ENCODE results near the gene SRSF4.
A peak's percentile ranks its signal among the peaks of the same experiment; 100 is the strongest.
"Not testable (repeated sequence)": the region's sequence is repeated elsewhere in the genome, so short reads cannot be mapped to it uniquely, and the experiment has no call there.

SRSF4 gene

GRCh38 chr1:29181413-29182225, at the start of gene SRSF4:
Gene SRSF4, minus strand, starts transcription at chr1:29181900. Its CDS starts 148 bp downstream, at chr1:29181752.
- peak; percentile 99 for DNase-seq

- DNase-seq = peak; percentile 96
Observed at GRCh38 chr1:29230553-29231378, 49.1 kb upstream of the SRSF4 start, which contains the start of gene MECR. Gene MECR, minus strand, starts transcription at chr1:29230934. Its CDS starts 28 bp downstream, at chr1:29230906.

DNA sequence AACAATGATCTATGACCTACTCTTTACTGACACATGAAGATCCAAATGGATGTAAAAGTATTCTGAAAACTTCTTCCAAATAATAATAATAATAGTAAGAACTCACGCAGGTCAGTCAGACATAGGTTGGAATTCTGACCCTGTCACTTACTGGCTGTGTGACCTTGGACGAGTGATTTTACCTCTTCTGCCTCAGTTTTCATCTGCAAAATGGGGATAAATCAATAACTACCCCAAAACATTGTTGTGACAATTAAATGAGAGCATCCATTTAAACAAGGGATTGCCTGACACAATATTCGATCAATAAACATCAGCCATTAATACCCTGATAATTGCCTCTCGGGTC, 48.5 kb upstream of the SRSF4 start:
- no peak for DNase-seq

DNA sequence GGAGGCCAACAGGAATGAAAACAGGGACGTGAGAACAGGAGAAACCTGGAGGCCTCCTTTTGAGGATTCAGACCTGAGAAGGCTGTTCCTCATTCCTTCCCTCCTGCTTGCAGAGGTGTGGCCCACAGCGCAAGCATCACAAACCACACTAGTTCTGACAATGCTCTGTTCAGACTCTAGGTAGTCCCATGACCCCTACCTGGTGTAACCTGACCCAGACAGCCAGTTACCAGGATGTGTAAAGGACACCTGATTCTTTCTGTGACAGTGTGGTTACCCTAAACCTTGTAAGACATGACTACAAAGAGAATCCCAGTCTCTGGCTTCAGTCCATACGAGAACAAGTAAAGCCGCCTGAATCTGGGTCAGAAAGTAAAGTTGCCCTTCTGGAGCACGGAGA, 45.8 kb upstream of the SRSF4 start:
- DNase-seq = no peak

- no peak for DNase-seq
Observed at GRCh38 chr1:29225361-29225760, 43.7 kb upstream of the SRSF4 start.

GRCh38 chr1:29224356-29224837, 42.7 kb upstream of the SRSF4 start:
- DNase-seq = no peak

GRCh38 chr1:29223521-29223920, 41.8 kb upstream of the SRSF4 start:
- DNase-seq = no peak

DNA sequence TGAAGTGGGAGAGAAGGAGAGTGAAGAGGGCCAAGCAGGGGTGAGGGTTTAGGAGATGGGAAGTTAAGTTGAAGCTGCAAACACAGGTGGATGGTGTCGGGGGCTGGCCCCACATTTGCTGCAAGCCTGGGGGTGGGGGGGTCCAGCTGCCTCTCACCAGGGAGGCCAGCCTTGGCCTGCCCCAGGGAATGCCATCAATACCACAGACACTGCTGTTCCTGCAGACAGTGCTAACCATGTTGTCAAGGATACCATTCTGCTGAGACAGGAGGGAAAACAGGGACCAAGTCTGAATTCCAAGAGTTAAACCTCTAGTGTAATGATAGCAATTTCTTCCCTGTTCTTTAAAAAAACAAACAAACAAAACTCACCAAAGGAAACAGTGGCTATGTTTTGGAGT, 41.0 kb upstream of the SRSF4 start:
- no peak for DNase-seq

- DNase-seq = not testable (repeated sequence)
Observed at GRCh38 chr1:29222260-29222659, 40.6 kb upstream of the SRSF4 start.

- DNase-seq = no peak
Observed at GRCh38 chr1:29221296-29221695, 39.6 kb upstream of the SRSF4 start.

DNA sequence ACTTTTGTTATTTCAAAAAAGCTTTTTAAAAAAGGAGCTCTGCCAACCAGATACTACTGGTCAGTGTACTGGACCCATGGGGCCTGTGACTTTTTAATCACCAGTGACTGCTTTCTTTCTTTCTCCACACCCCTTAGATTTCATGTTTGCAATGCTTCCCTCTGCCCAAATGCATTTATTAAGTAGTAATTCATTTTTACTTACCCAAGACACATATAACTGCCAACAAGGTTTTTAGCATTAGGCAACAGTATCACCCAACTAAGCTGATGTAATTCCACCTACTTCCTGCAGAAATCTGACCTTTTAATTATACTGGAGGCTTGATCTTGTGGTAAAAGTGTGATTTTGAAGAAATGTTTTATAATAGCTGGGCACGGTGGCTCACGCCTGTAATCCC, 36.5 kb upstream of the SRSF4 start:
- DNase-seq = no peak

GRCh38 chr1:29217633-29218032, 35.9 kb upstream of the SRSF4 start:
- DNase-seq = no peak

GRCh38 chr1:29213055-29213454, 31.4 kb upstream of the SRSF4 start:
- no peak for DNase-seq

DNA sequence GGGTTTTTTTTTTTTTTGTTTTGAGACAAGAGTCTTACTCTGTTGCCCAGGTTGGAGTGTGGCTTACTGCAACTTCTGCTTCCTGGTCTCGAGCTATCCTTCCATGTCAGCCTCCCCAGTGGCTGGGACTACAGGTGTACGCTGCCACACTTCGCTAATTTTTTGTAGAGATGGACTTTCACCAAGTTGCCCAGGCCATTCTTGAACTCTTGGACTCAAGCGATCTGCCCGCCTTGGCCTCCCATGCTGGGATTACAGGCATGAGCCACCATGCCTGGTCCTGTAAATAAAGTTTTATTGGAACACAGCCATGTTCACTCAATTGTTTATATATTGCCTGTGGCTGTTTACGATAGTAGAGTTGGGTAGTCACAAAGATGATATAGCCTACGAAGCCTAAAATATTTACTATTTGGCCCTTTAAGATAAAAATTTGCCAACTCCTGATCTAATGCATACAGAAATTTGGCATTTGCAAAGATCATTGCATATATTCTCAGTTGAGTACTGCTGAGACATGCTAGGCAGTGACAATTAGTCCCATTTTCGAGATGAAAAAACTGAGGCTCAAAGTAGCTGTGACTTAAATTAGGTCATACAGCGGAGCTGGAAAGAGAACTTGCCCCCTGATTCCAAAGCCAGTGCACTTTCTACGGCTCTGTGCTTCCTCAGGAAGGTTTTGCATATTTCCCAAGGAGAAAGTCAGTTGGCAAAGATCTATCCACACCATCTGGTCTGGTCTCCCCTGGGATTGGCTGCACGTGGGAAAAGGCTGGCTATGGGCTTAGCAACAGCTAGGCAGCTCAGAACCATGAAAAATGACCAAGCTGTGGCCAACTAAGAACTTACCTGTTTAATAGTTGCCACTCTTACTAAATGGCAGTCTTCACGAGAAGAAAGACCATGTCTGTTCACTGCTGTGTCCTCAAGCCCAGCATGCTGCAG, 29.7 kb upstream of the SRSF4 start:
- no peak for DNase-seq

- DNase-seq = peak; percentile 5
Observed at GRCh38 chr1:29210278-29211085, 28.8 kb upstream of the SRSF4 start.

- no peak for DNase-seq
Observed at GRCh38 chr1:29209173-29209572, 27.5 kb upstream of the SRSF4 start.

- DNase-seq = no peak
Observed at GRCh38 chr1:29208442-29208841, 26.7 kb upstream of the SRSF4 start.

- peak; percentile 92 for DNase-seq
Observed at GRCh38 chr1:29202584-29203340, 21.1 kb upstream of the SRSF4 start.

DNA sequence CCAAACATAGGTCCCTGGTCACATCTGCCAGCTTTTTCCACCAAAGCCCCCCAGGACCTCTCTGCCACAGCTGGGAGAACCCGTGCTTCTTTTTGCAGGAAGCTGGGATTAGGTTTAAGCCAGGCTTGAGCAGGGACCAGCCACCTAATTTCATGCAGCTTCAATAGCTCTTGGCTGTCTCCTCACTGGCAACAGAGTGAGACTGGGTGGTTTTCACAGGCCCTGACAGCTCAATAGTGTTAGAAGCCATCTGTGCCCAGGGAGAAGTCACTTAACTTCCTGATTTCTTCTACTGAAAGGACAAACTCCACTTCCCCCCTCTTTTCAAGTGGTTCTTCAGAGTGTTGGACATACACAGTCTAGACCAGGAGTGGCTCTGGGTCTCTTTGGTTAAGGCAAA, 20.4 kb upstream of the SRSF4 start:
- DNase-seq = no peak

DNA sequence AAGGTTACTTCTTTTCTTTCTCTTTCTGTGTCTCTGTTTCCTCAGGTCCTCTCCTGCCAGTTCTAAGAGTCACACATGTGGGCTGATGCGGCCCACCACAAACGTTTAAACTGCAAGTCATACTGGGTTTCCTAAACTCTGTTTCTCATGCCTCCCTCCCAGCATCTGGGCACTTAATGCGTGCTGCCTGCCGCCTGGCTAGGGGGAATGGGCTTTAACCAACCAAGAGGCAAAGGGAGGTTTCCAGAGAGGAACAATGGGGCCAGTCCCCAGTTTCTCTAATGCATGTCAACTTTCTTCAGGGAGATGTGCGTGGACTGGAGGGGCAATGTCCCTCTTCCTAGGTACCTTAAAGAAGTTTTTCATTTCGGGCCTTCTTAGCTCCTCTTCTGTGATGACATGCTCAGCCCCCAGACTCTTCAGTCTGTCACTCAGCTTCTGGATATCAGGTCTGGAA, 19.9 kb upstream of the SRSF4 start:
- DNase-seq = peak; percentile 7

Measured in activated CD4-positive, alpha-beta T cell treated with anti-CD3 and anti-CD28 coated beads, Interleukin-10, Interleukin-2, amounts not matched to agents 100 ng/mL and 50 ng/mL, durations not matched to agents 16 hours and 8 hours (primary cell).